Activated CD4-positive, alpha-beta T cell treated with anti-CD3 and anti-CD28 coated beads, Interleukin-2, Interleukin-4, amounts not matched to agents 100 ng/mL and 50 ng/mL, durations not matched to agents 16 hours and 8 hours (primary cell): ENCODE data around the gene NPFFR2.
"Not testable (repeated sequence)": the region's sequence is repeated elsewhere in the genome, so short reads cannot be mapped to it uniquely, and the experiment has no call there.

Source experiments
- DNase-seq: peaks from one replicate; pipeline ENCODE4 v3.0.0-alpha.2; 2020; ENCODE audit warnings: low spot score

NPFFR2 gene

GRCh38 chr4:72031868-72032608 lies at the start of gene NPFFR2:
TSS of gene NPFFR2 (plus strand) at chr4:72032000. CDS start at chr4:72128592, 96,592 bp downstream.
- DNase-seq, result no peak

GRCh38 chr4:71992571-71993312 lies 39.1 kb upstream of the NPFFR2 start:
- DNase-seq, result no peak

GRCh38 chr4:71994559-71994958 lies 37.2 kb upstream of the NPFFR2 start:
- no peak for DNase-seq

- DNase-seq, result no peak
Measured at GRCh38 chr4:71995297-71995696, 36.5 kb upstream of the NPFFR2 start.

GRCh38 chr4:72006586-72006985 lies 25.2 kb upstream of the NPFFR2 start:
- DNase-seq, result no peak

- DNase-seq, result no peak
Measured at GRCh38 chr4:72011906-72012305, 19.9 kb upstream of the NPFFR2 start.

- no peak for DNase-seq
Measured at GRCh38 chr4:72016011-72016410, 15.8 kb upstream of the NPFFR2 start.

- DNase-seq, result no peak
Measured at GRCh38 chr4:72019688-72020087, 12.1 kb upstream of the NPFFR2 start.

GRCh38 chr4:72022553-72022952 lies 9.2 kb upstream of the NPFFR2 start:
- DNase-seq, result no peak

- no peak for DNase-seq
Measured at GRCh38 chr4:72055566-72055965, 23.8 kb downstream of the NPFFR2 start.

GRCh38 chr4:72063726-72064125 lies 31.9 kb downstream of the NPFFR2 start:
- no peak for DNase-seq

GRCh38 chr4:72067051-72067450 lies 35.3 kb downstream of the NPFFR2 start:
- DNase-seq, result no peak

GRCh38 chr4:72073816-72074215 lies 42.0 kb downstream of the NPFFR2 start:
- DNase-seq, result no peak

- DNase-seq, result no peak
Measured at GRCh38 chr4:72076562-72076961, 44.8 kb downstream of the NPFFR2 start.

GRCh38 chr4:72077346-72077745 lies 45.5 kb downstream of the NPFFR2 start:
- no peak for DNase-seq

- no peak for DNase-seq
Measured at GRCh38 chr4:72084587-72085011, 52.8 kb downstream of the NPFFR2 start.

GRCh38 chr4:72090606-72091005 lies 58.8 kb downstream of the NPFFR2 start:
- not testable (repeated sequence) for DNase-seq

GRCh38 chr4:72094059-72094797 lies 62.4 kb downstream of the NPFFR2 start:
- DNase-seq, result no peak

GRCh38 chr4:72107456-72107855 lies 75.7 kb downstream of the NPFFR2 start:
- DNase-seq, result no peak

- DNase-seq, result no peak
Measured at GRCh38 chr4:72109364-72109763, 77.6 kb downstream of the NPFFR2 start.

GRCh38 chr4:72109959-72110497 lies 78.2 kb downstream of the NPFFR2 start:
- no peak for DNase-seq

GRCh38 chr4:72110886-72111285 lies 79.1 kb downstream of the NPFFR2 start:
- DNase-seq, result no peak
